Epithelial cell of esophagus (primary cell): ENCODE data around the gene GP2.

Experiments
- DNase-seq: peaks from one replicate; pipeline ENCODE4 v3.0.0; 2010; ENCODE audit warnings: low read depth
- H3K4me3 ChIP-seq: 2 replicates; pipeline ENCODE4 v1.5.1; 2011; ENCODE audit warnings: mild to moderate bottlenecking, low read length, control low read depth
- CTCF ChIP-seq: IDR thresholded peaks from 2 replicates; pipeline ENCODE4 v1.5.1; 2011; ENCODE audit warnings: low read depth, mild to moderate bottlenecking, low read length, control low read depth, inconsistent platforms; ENCODE audit not compliant: insufficient read depth; ENCODE audit errors: missing control alignments

The GP2 gene

DNA sequence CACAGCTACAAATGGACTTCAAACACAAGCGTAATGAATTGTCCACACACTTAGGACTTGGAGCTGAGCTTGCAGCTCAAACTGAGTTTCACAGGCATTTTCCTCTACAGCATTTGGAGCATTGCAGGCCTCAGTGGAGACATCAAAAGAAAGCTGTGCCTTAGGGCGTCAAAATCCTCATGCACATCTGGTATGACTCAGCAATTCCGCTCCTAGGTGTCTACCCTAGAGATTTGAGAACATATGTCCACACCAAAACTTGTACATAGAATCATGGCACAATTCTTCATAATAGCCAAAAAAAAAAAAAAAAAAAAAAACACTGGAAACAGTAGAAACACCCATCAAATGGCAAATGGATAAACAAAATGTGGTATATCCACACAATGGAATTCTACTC is 47.1 kb downstream of the GP2 start:
- DNase-seq, result no peak
- TF ChIP-seq CTCF, result no peak
- H3K4me3 ChIP-seq, result no peak overlapping the region

GRCh38 chr16:20271893-20272292 is 55.4 kb downstream of the GP2 start:
- no peak for DNase-seq
- H3K4me3 ChIP-seq, result no peak overlapping the region
- TF ChIP-seq CTCF, result no peak

GRCh38 chr16:20268409-20268808 is 58.9 kb downstream of the GP2 start:
- TF ChIP-seq CTCF, result no peak
- DNase-seq, result no peak
- no peak overlapping the region for H3K4me3 ChIP-seq

DNA sequence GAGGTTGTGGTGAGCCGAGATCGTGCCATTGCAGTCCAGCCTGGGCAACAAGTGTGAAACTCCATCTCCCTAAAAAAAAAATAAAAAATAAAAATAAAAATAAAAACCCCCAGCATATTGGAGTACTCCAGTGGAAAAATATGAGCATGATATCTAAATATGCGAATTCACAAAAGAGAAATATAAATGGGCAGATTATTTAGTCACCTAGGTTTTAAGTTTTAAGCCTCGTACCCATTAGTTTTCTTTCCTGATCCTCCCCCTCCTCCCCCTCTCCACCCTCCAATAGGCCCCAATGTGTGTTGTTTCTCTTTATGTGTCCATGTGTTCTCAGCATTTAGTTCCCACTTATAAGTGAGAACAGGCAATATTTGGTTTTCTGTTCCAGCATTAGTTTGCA is 62.3 kb downstream of the GP2 start:
- DNase-seq, result no peak

DNA sequence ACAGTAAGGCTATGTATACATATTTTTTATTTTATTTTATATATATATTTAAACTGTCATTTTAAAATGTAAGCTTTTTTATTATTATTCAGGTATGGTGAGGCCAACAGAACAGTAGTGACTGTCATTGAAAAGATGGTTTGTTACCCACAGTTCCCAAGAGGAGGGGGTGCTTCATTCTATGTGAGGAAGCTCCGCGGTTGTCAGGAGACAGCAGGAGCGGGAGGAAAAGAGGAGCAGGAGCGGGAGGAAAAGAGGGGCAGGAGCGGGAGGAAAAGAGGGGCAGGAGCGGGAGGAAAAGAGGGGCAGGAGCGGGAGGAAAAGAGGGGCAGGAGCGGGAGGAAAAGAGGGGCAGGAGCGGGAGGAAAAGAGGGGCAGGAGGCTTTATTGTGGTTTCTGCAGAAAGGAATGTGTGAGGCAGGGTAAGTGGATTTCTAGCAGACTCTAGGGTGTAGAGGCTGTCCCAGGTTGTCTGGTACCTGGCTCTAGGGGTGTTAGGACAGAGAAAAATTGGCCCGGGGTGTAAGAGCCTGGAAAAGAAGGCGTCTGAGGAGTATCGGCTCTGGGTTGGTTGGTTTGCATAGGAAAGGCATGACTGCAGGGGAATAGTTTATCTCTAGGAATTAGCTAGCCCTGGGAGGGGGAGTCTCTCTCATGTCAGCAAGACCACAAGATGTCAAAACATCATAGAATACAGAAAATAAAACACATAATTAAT is 64.0 kb downstream of the GP2 start:
- TF ChIP-seq CTCF, result no peak
- DNase-seq, result no peak
- H3K4me3 ChIP-seq, result no peak overlapping the region

More for the DNA sequence above, 62.3 kb downstream of the GP2 start:
- H3K4me3 ChIP-seq, result no peak overlapping the region
- no peak for TF ChIP-seq CTCF

DNA sequence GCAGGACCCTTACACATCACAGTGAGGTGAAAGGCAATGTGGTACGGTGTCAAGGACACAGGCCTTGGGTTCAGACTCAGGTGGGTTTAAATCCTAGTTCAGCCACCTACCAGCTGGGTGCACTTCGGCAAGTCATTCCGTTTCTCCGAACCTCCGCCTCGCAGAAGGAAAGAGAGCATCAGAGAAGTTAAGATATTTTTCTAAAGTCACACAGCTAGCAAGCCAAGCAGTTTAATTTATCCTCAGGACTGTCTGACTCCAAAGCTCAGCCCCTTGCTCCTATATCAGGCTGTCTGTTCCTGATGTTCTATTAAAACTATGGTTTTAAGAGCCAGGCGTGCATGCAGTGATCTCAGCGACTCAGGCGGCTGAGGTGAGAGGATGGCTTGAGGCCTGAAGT is 65.1 kb downstream of the GP2 start:
- no peak for DNase-seq
- TF ChIP-seq CTCF, result no peak
- H3K4me3 ChIP-seq, result no peak overlapping the region
